K562 (cell line): Measurements from ENCODE around the gene RASAL3. TPM values are rescaled to one million over a fixed set of nuclear protein-coding genes. Genes with fewer than 3 reads are reported as not detected.

ENCODE experiments used
- ARHGAP35 ChIP-seq: fragments of 450-650 bp; IDR thresholded peaks from 2 replicates; pipeline ENCODE4 v1.6.1; 2018; ENCODE audit not compliant: partially characterized antibody
- CREM ChIP-seq: IDR thresholded peaks from 2 replicates; pipeline ENCODE4 v1.6.1; 2014; ENCODE audit warnings: antibody characterized with exemption, low read depth
- ELF1 ChIP-seq: fragments of 200-800 bp; sonication (Bioruptor generic); IDR thresholded peaks from 2 replicates; pipeline ENCODE4 v1.6.1; 2016; ENCODE audit warnings: missing genetic modification characterization, missing compliant biosample characterization
- FOSL1 ChIP-seq: fragments of 200-800 bp; sonication (Bioruptor generic); conservative IDR thresholded peaks from 2 replicates; pipeline ENCODE4 v1.6.1; 2016; ENCODE audit warnings: missing genetic modification characterization, missing compliant biosample characterization
- GABPB1 ChIP-seq: sonication (generic); formaldehyde crosslinking; IDR thresholded peaks from 2 replicates; pipeline ENCODE4 v1.8.0; 2022; ENCODE audit warnings: mild to moderate bottlenecking, missing genetic modification reagents
- MBD2 ChIP-seq: sonication (generic); IDR thresholded peaks from 2 replicates; pipeline ENCODE4 v1.6.1; 2016; ENCODE audit warnings: low read depth, borderline replicate concordance
- MTA1 ChIP-seq: fragments of 450-650 bp; IDR thresholded peaks from 2 replicates; pipeline ENCODE4 v1.6.1; 2017; ENCODE audit warnings: borderline replicate concordance
- POLR2AphosphoS2 ChIP-seq: IDR thresholded peaks from 2 replicates; pipeline ENCODE4 v1.6.1; 2012; ENCODE audit warnings: low read length, improper control_type of control experiment
- POLR2G ChIP-seq: fragments of 200-400 bp; formaldehyde crosslinking; IDR thresholded peaks from 2 replicates; pipeline ENCODE4 v1.6.1; 2017; ENCODE audit warnings: low read depth, mild to moderate bottlenecking, antibody characterized with exemption, low read length, moderate library complexity
- SAP30 ChIP-seq: fragments of 200-600 bp; sonication (generic); IDR thresholded peaks from 2 replicates; pipeline ENCODE4 v1.6.1; 2012; ENCODE audit warnings: borderline replicate concordance, low read depth, mild to moderate bottlenecking, moderate library complexity, low read length, control low read depth, inconsistent platforms; ENCODE audit not compliant: insufficient read depth, poor library complexity, severe bottlenecking
- SIRT6 ChIP-seq: IDR thresholded peaks from one replicate; pipeline ENCODE4 v1.6.1; 2012; ENCODE audit warnings: low read depth, mild to moderate bottlenecking, control low read depth, inconsistent platforms, low read length, moderate library complexity
- SRSF9 ChIP-seq: fragments of 200-400 bp; formaldehyde crosslinking; IDR thresholded peaks from 2 replicates; pipeline ENCODE4 v1.6.1; 2017; ENCODE audit warnings: low read depth, low read length, borderline replicate concordance
- TAF15 ChIP-seq: fragments of 200-400 bp; formaldehyde crosslinking; IDR thresholded peaks from 2 replicates; pipeline ENCODE4 v1.6.1; 2017; ENCODE audit warnings: mild to moderate bottlenecking, low read depth, low read length, moderate library complexity
- TEAD1 ChIP-seq, 2 experiments: fragments of 450-650 bp in 1 of 2; sonication (generic) in 1 of 2; formaldehyde crosslinking; IDR thresholded peaks; 2 replicates each; pipeline versions ENCODE4 v1.4.0 to v1.8.0; 2020 to 2022; ENCODE audit warnings: mild to moderate bottlenecking in 2 of 2, missing genetic modification reagents in 1 of 2
- YY1 ChIP-seq, 3 experiments: IDR thresholded peaks; 2 replicates each; pipeline ENCODE4 v1.6.1; 2011; ENCODE audit warnings: low read length in 2 of 3, mild to moderate bottlenecking in 2 of 3, moderate library complexity in 2 of 3, borderline replicate concordance in 1 of 3, control low read depth in 1 of 3, low read depth in 1 of 3; ENCODE audit not compliant: insufficient read depth in 3 of 3, insufficient replicate concordance in 2 of 3, control insufficient read depth in 1 of 3, insufficient read length in 1 of 3; ENCODE audit errors: extremely low read depth in 1 of 3
- ZNF146 ChIP-seq: IDR thresholded peaks from one replicate; pipeline ENCODE4 v1.6.1; 2018; ENCODE audit warnings: missing compliant biosample characterization; ENCODE audit not compliant: unreplicated experiment
- ZNF224 ChIP-seq: sonication (generic); formaldehyde crosslinking; IDR thresholded peaks from 2 replicates; pipeline ENCODE4 v1.8.0; 2022; ENCODE audit warnings: mild to moderate bottlenecking, missing genetic modification reagents
- ZNF780A ChIP-seq: fragments of 250-450 bp; sonication (Bioruptor Pico); IDR thresholded peaks from 2 replicates; pipeline ENCODE4 v1.5.0; 2021; ENCODE audit warnings: mild to moderate bottlenecking
- polyA plus RNA-seq, 8 experiments: library from polyadenylated mRNA; depleted of rRNA in 4 of 8; stranded (reverse) in 5 of 8; unstranded in 3 of 8; fragments of >200 nt; fragmentation: Nextera tagmentation in 2 of 8; fragmentation: Illumina TruSeq in 1 of 8; extraction: Ambion mirVana in 2 of 8; extraction: Trizol in 1 of 8; gene quantifications; 2 replicates each; pipeline versions ENCODE4 v1.2.1 to v1.2.3, GENCODE V29; 2011 to 2014; ENCODE audit warnings: inconsistent platforms in 1 of 8, missing spikeins in 1 of 8
- total RNA-seq, 7 experiments: library from RNA; depleted of rRNA in 6 of 7; stranded (reverse); fragments of >200 nt in 6 of 7; fragmentation: Illumina TruSeq in 2 of 7; extraction: Trizol in 2 of 7; gene quantifications; 2 replicates each; pipeline versions ENCODE4 v1.2.1 to v1.2.3, GENCODE V29; 2011 to 2021; ENCODE audit warnings: low replicate concordance in 1 of 7
- TF ChIP-seq, protein P1 (sequence below): fragments of 200-800 bp; sonication (Bioruptor generic); IDR thresholded peaks from 2 replicates; pipeline ENCODE4 v1.6.1; 2017; ENCODE audit warnings: missing genetic modification characterization, missing compliant biosample characterization
- TF ChIP-seq, protein P2 (sequence below): fragments of 250-450 bp; sonication (Bioruptor Pico); IDR thresholded peaks from 2 replicates; pipeline ENCODE4 v1.5.0; 2021
- TF ChIP-seq, protein P3 (sequence below): fragments of 150-350 bp; conservative IDR thresholded peaks from 2 replicates; pipeline ENCODE4 v1.6.1; 2014; ENCODE audit warnings: low read length
- TF ChIP-seq, protein P4 (sequence below): sonication (generic); formaldehyde crosslinking; IDR thresholded peaks from 2 replicates; pipeline ENCODE4 v1.8.0; 2022; ENCODE audit warnings: missing genetic modification reagents, mild to moderate bottlenecking, moderate library complexity, borderline replicate concordance

Gene RASAL3
- total and polyA plus RNA-seq, 9 of the 15 experiments (the other 6 are each of a cell fraction or from before 2014, with no cell fraction given): 0.07 to 0.44 TPM; not detected in 7

DNA sequence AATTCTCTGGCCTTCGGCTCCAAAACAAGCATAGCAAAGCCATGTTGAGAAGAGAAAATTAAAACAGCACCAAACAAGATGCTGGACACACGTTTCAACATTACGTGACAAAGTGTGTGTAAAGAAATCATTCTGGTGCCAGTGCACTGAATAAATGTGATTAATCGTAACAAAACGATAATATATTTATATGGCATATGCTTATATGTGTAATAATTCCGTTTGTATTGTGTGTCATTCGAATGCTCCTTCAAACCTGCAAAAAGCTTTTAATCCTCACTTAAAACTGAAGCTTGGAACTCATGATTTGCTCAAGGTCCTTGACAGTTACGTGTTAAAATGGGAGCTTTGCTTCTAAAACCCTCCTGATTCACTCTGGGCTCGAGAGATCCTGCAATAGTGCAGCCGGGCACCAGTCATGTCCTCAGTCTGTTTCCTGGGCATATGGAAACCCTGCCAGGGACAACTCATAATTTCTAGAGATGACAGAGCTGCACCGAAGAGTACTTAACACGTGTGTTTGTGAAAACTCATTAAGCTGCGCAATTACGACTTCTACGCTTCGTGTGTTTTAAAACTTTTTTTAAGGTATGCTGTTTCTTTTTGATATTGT, 44.8 kb downstream of the RASAL3 start (continued):
- TF ChIP-seq, protein P1, sequence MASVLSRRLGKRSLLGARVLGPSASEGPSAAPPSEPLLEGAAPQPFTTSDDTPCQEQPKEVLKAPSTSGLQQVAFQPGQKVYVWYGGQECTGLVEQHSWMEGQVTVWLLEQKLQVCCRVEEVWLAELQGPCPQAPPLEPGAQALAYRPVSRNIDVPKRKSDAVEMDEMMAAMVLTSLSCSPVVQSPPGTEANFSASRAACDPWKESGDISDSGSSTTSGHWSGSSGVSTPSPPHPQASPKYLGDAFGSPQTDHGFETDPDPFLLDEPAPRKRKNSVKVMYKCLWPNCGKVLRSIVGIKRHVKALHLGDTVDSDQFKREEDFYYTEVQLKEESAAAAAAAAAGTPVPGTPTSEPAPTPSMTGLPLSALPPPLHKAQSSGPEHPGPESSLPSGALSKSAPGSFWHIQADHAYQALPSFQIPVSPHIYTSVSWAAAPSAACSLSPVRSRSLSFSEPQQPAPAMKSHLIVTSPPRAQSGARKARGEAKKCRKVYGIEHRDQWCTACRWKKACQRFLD (CRISPR knock-in tag): peak; percentile 17
- TF ChIP-seq ARHGAP35: no peak
- TF ChIP-seq MTA1: no peak
- no peak for TF ChIP-seq POLR2G
- TF ChIP-seq SRSF9: no peak
- TF ChIP-seq SIRT6: no peak
- no peak for TF ChIP-seq FOSL1 (tag)
- TF ChIP-seq POLR2AphosphoS2: peak; percentile 5; the same call in 1 of the 2 replicates
- no peak for TF ChIP-seq TAF15
- no peak for TF ChIP-seq CREM
- TF ChIP-seq GABPB1 (CRISPR knock-in tag): no peak; the same call in 1 of the 2 replicates
- TF ChIP-seq ZNF224 (CRISPR knock-in tag): no peak
- no peak for TF ChIP-seq TEAD1 (CRISPR knock-in tag; IDR thresholded peaks at IDR 0.05)
- TF ChIP-seq ZNF146: no peak
- TF ChIP-seq MBD2: no peak
- TF ChIP-seq, protein P2, sequence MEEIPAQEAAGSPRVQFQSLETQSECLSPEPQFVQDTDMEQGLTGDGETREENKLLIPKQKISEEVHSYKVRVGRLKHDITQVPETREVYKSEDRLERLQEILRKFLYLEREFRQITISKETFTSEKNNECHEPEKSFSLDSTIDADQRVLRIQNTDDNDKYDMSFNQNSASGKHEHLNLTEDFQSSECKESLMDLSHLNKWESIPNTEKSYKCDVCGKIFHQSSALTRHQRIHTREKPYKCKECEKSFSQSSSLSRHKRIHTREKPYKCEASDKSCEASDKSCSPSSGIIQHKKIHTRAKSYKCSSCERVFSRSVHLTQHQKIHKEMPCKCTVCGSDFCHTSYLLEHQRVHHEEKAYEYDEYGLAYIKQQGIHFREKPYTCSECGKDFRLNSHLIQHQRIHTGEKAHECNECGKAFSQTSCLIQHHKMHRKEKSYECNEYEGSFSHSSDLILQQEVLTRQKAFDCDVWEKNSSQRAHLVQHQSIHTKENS (CRISPR knock-in tag): no peak
- TF ChIP-seq ELF1 (tag): 0 out of 2 replicates have a peak, but pooled peaks have one; percentile 23
- no peak for TF ChIP-seq ZNF780A (CRISPR knock-in tag)
- no peak for TF ChIP-seq YY1 (IDR thresholded peaks at IDR 0.05; ENCODE audit: borderline replicate concordance in 1 of 3, control insufficient read depth in 1 of 3, extremely low read depth in 1 of 3, insufficient read depth in 3 of 3, insufficient read length in 1 of 3, insufficient replicate concordance in 2 of 3, low read depth in 1 of 3, low read length in 2 of 3)
- TF ChIP-seq, protein P3, sequence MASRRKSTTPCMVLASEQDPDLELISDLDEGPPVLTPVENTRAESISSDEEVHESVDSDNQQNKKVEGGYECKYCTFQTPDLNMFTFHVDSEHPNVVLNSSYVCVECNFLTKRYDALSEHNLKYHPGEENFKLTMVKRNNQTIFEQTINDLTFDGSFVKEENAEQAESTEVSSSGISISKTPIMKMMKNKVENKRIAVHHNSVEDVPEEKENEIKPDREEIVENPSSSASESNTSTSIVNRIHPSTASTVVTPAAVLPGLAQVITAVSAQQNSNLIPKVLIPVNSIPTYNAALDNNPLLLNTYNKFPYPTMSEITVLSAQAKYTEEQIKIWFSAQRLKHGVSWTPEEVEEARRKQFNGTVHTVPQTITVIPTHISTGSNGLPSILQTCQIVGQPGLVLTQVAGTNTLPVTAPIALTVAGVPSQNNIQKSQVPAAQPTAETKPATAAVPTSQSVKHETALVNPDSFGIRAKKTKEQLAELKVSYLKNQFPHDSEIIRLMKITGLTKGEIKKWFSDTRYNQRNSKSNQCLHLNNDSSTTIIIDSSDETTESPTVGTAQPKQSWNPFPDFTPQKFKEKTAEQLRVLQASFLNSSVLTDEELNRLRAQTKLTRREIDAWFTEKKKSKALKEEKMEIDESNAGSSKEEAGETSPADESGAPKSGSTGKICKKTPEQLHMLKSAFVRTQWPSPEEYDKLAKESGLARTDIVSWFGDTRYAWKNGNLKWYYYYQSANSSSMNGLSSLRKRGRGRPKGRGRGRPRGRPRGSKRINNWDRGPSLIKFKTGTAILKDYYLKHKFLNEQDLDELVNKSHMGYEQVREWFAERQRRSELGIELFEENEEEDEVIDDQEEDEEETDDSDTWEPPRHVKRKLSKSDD: no peak
- no peak for TF ChIP-seq SAP30
- TF ChIP-seq, protein P4, sequence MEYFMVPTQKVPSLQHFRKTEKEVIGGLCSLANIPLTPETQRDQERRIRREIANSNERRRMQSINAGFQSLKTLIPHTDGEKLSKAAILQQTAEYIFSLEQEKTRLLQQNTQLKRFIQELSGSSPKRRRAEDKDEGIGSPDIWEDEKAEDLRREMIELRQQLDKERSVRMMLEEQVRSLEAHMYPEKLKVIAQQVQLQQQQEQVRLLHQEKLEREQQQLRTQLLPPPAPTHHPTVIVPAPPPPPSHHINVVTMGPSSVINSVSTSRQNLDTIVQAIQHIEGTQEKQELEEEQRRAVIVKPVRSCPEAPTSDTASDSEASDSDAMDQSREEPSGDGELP (CRISPR knock-in tag): no peak
